Neural cell (in vitro differentiated cells): ENCODE data around the gene PPP2R2B. TPM values are rescaled to one million over a fixed set of nuclear protein-coding genes. Genes with fewer than 3 reads are reported as not detected.

ENCODE experiments used
- H2AFZ ChIP-seq: fragments of 200-600, 300-800 bp; sonication (generic), shearing (Covaris generic); 2 replicates; pipeline ENCODE4 v1.6.0; 2014; ENCODE audit warnings: low read depth, mild to moderate bottlenecking, antibody characterized with exemption, low read length, moderate library complexity
- H3F3A ChIP-seq: fragments of 200-600 bp; shearing (Covaris generic); 2 replicates; pipeline ENCODE4 v1.6.1; 2016; ENCODE audit warnings: mild to moderate bottlenecking, moderate library complexity, mixed read lengths, antibody characterized with exemption, low read length; ENCODE audit not compliant: insufficient read depth, poor library complexity, severe bottlenecking
- H3K27ac ChIP-seq: fragments of 200-600, 300-800 bp; sonication (generic), shearing (Covaris generic); 2 replicates; pipeline ENCODE4 v1.5.1; 2014; ENCODE audit warnings: mild to moderate bottlenecking, low read length, moderate library complexity
- H3K27me3 ChIP-seq: fragments of 300-800, 200-600 bp; sonication (generic), shearing (Covaris generic); 2 replicates; pipeline ENCODE4 v1.6.0; 2014; ENCODE audit warnings: mild to moderate bottlenecking, low read depth, low read length, moderate library complexity; ENCODE audit not compliant: insufficient read depth
- H3K36me3 ChIP-seq: fragments of 300-800, 200-600 bp; sonication (generic), shearing (Covaris generic); 2 replicates; pipeline ENCODE4 v1.5.1; 2014; ENCODE audit warnings: mild to moderate bottlenecking, antibody characterized with exemption, low read length, moderate library complexity; ENCODE audit not compliant: insufficient read depth
- H3K4me2 ChIP-seq: fragments of 300-800, 200-600 bp; sonication (generic), shearing (Covaris generic); 2 replicates; pipeline ENCODE4 v1.6.0; 2014; ENCODE audit warnings: mild to moderate bottlenecking, low read length
- H3K4me3 ChIP-seq: fragments of 300-800, 200-600 bp; sonication (generic), shearing (Covaris generic); 2 replicates; pipeline ENCODE4 v1.5.1; 2014; ENCODE audit warnings: mild to moderate bottlenecking, low read length, moderate library complexity
- H3K79me2 ChIP-seq: fragments of 200-600 bp; shearing (Covaris generic); replicated peaks from 2 replicates; pipeline ENCODE4 v1.6.0; 2014; ENCODE audit warnings: mild to moderate bottlenecking, low read length, moderate library complexity; ENCODE audit not compliant: insufficient read depth
- H3K9ac ChIP-seq: fragments of 300-800, 200-600 bp; sonication (generic), shearing (Covaris generic); 2 replicates; pipeline ENCODE4 v1.6.1; 2016; ENCODE audit warnings: mild to moderate bottlenecking, low read length, mixed read lengths
- H3K9me2 ChIP-seq: fragments of 200-600 bp; shearing (Covaris generic); 2 replicates; pipeline ENCODE4 v1.6.1; 2016; ENCODE audit warnings: mild to moderate bottlenecking, low read length, mixed read lengths; ENCODE audit not compliant: insufficient read depth
- H3K9me3 ChIP-seq: fragments of 200-600, 300-800 bp; sonication (generic), shearing (Covaris generic); 2 replicates; pipeline ENCODE4 v1.6.1; 2016; ENCODE audit warnings: mild to moderate bottlenecking, mixed run types, low read length, moderate library complexity, mixed read lengths
- H4K20me1 ChIP-seq: fragments of 200-600 bp; shearing (Covaris generic); 2 replicates; pipeline ENCODE4 v1.6.1; 2016; ENCODE audit warnings: mild to moderate bottlenecking, mixed run types; ENCODE audit not compliant: insufficient read depth
- EP300 ChIP-seq: fragments of 450-650 bp; conservative IDR thresholded peaks from 2 replicates; pipeline ENCODE4 v1.6.1; 2014; ENCODE audit warnings: antibody characterized with exemption, mild to moderate bottlenecking, moderate library complexity; ENCODE audit not compliant: poor library complexity, severe bottlenecking
- EZH2 ChIP-seq: fragments of 200-600, 300-800 bp; shearing (Covaris generic), sonication (generic); IDR thresholded peaks from 2 replicates; pipeline ENCODE4 v1.6.1; 2014; ENCODE audit warnings: antibody characterized with exemption, low read length, borderline replicate concordance, mild to moderate bottlenecking; ENCODE audit not compliant: insufficient read depth, poor library complexity, severe bottlenecking
- MXI1 ChIP-seq: fragments of 450-650 bp; conservative IDR thresholded peaks from 2 replicates; pipeline ENCODE4 v1.6.1; 2014; ENCODE audit warnings: antibody characterized with exemption, mild to moderate bottlenecking; ENCODE audit not compliant: poor library complexity, severe bottlenecking
- POLR2AphosphoS5 ChIP-seq: IDR thresholded peaks from 2 replicates; pipeline ENCODE4 v1.6.1; 2012
- RAD21 ChIP-seq: fragments of 450-650 bp; conservative IDR thresholded peaks from 2 replicates; pipeline ENCODE4 v1.6.1; 2014; ENCODE audit warnings: antibody characterized with exemption, mild to moderate bottlenecking, moderate library complexity
- SMC3 ChIP-seq: fragments of 450-650 bp; conservative IDR thresholded peaks from 2 replicates; pipeline ENCODE4 v1.6.1; 2014; ENCODE audit warnings: antibody characterized with exemption, mild to moderate bottlenecking, moderate library complexity; ENCODE audit not compliant: poor library complexity
- TAF1 ChIP-seq: IDR thresholded peaks from 2 replicates; pipeline ENCODE4 v1.6.1; 2012; ENCODE audit warnings: low read depth
- polyA plus RNA-seq: library from polyadenylated mRNA; depleted of rRNA; stranded (reverse); fragments of >200 nt; gene quantifications from 2 replicates; pipeline ENCODE4 v1.2.3, GENCODE V29; 2014
- TF ChIP-seq, protein P1 (sequence below): IDR thresholded peaks from 2 replicates; pipeline ENCODE4 v1.6.1; 2012; ENCODE audit warnings: borderline replicate concordance
- TF ChIP-seq, protein P2 (sequence below): fragments of 450-650 bp; IDR thresholded peaks from 2 replicates; pipeline ENCODE4 v1.5.1; 2014; ENCODE audit warnings: antibody characterized with exemption, mild to moderate bottlenecking, moderate library complexity; ENCODE audit not compliant: poor library complexity, severe bottlenecking

The PPP2R2B gene
- polyA plus RNA-seq, 1 donor from 2014 or later = 250 TPM

DNA sequence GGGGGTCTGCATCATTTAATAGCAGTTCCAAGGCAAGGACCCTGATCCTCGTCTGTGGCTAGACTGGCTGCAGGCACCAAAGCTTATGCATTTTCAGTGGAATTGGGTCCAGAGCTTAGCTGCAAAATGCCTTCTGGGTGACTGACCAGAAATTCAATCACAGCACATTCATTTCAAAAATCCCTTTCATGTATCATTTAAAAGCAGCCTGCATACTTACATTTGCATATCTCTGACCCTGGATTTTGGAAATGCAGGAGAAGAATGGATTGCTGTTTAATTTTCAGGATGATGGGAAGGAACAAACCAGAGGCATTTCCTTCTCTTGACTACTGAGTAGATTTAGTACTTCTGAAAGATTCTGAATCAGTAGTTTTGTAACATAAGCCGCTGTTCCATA lies 122.8 kb downstream of the PPP2R2B start:
- Histone ChIP-seq H3K9me3 (no peaks in the 10 kb centered on the region), H3K4me3 (no peak overlapping the region), H3K9me2 (no peaks in the 10 kb centered on the region), H3K9ac (no peak overlapping the region), H3F3A (no peaks in the 10 kb centered on the region), H3K27ac (no peak overlapping the region), H3K27me3 (no peaks in the 10 kb centered on the region), H3K36me3 (no peaks in the 10 kb centered on the region), H2AFZ (no peak overlapping the region), H3K79me2 (peaks cover 3% of the 10 kb centered on the region), H3K4me2 (no peak overlapping the region), H4K20me1 (no peaks in the 10 kb centered on the region)
- TF ChIP-seq, protein P1, sequence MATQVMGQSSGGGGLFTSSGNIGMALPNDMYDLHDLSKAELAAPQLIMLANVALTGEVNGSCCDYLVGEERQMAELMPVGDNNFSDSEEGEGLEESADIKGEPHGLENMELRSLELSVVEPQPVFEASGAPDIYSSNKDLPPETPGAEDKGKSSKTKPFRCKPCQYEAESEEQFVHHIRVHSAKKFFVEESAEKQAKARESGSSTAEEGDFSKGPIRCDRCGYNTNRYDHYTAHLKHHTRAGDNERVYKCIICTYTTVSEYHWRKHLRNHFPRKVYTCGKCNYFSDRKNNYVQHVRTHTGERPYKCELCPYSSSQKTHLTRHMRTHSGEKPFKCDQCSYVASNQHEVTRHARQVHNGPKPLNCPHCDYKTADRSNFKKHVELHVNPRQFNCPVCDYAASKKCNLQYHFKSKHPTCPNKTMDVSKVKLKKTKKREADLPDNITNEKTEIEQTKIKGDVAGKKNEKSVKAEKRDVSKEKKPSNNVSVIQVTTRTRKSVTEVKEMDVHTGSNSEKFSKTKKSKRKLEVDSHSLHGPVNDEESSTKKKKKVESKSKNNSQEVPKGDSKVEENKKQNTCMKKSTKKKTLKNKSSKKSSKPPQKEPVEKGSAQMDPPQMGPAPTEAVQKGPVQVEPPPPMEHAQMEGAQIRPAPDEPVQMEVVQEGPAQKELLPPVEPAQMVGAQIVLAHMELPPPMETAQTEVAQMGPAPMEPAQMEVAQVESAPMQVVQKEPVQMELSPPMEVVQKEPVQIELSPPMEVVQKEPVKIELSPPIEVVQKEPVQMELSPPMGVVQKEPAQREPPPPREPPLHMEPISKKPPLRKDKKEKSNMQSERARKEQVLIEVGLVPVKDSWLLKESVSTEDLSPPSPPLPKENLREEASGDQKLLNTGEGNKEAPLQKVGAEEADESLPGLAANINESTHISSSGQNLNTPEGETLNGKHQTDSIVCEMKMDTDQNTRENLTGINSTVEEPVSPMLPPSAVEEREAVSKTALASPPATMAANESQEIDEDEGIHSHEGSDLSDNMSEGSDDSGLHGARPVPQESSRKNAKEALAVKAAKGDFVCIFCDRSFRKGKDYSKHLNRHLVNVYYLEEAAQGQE = no peak
- TF ChIP-seq MXI1 (no peak), EP300 (no peak), POLR2AphosphoS5 (no peak), RAD21 (no peak), SMC3 (no peak), EZH2 (no peak), TAF1 (no peak)
- TF ChIP-seq, protein P2, sequence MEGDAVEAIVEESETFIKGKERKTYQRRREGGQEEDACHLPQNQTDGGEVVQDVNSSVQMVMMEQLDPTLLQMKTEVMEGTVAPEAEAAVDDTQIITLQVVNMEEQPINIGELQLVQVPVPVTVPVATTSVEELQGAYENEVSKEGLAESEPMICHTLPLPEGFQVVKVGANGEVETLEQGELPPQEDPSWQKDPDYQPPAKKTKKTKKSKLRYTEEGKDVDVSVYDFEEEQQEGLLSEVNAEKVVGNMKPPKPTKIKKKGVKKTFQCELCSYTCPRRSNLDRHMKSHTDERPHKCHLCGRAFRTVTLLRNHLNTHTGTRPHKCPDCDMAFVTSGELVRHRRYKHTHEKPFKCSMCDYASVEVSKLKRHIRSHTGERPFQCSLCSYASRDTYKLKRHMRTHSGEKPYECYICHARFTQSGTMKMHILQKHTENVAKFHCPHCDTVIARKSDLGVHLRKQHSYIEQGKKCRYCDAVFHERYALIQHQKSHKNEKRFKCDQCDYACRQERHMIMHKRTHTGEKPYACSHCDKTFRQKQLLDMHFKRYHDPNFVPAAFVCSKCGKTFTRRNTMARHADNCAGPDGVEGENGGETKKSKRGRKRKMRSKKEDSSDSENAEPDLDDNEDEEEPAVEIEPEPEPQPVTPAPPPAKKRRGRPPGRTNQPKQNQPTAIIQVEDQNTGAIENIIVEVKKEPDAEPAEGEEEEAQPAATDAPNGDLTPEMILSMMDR = no peak

DNA sequence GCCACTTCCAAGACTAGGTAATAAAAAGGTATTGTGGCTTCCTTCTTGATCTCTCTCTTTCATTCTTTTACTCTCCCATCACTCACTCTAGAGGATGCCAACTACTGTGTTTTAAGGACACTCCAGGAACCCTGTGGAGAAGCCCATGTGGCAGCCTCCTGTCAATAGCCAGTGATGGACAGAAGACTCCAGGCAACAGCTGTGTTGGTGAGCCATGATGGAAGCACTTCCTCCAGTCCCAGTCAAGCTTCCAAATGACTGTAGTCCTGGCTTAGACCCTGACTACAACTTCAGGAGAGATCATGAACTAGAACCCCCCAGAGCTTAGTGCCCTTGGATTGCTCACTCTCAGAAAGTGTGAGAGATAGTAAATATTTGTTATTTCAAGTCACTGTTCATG lies 123.9 kb downstream of the PPP2R2B start:
- H3K9me3 ChIP-seq = no peaks in the 10 kb centered on the region

DNA sequence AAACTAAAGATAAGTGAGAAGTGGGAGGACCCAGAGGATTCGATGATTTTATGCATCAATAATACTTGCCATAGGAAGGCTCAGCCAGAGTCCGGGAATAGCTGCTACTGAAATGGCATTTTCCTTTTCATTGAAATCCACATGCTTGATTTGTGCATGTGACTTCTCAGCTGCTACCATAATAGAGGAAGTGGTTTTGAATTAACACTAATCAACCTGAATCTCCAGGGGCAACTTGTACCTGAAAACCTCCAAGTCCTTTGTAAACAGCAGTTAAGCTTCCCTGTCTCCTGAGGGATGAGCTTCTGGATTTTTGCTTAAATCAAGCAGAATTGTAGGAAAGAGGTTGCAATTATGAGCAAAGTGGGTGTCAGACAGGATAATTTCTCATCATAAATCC lies 124.9 kb downstream of the PPP2R2B start:
- Histone ChIP-seq H3F3A (no peaks in the 10 kb centered on the region), H3K4me2 (peak overlapping the region; percentile 76), H3K9me3 (no peaks in the 10 kb centered on the region), H3K9ac (peak overlapping the region; percentile 34), H2AFZ (no peak overlapping the region), H3K27ac (peak overlapping the region; percentile 74), H4K20me1 (no peaks in the 10 kb centered on the region), H3K9me2 (no peaks in the 10 kb centered on the region), H3K36me3 (no peaks in the 10 kb centered on the region), H3K27me3 (no peaks in the 10 kb centered on the region), H3K79me2 (peaks cover 3% of the 10 kb centered on the region), H3K4me3 (peak overlapping the region; percentile 49)
- TF ChIP-seq, protein P2 = no peak
- TF ChIP-seq, protein P1 = peak; percentile 96
- TF ChIP-seq EZH2 (no peak), RAD21 (no peak), MXI1 (no peak), TAF1 (no peak), POLR2AphosphoS5 (peak; percentile 76), SMC3 (no peak), EP300 (peak; percentile 51)

More for the DNA sequence above, 123.9 kb downstream of the PPP2R2B start:
- no peak overlapping the region for H3K4me2 ChIP-seq
- TF ChIP-seq RAD21 = no peak
- H3K9me2 ChIP-seq = no peaks in the 10 kb centered on the region
- H4K20me1 ChIP-seq = no peaks in the 10 kb centered on the region
- H2AFZ ChIP-seq = no peak overlapping the region
- no peak overlapping the region for H3K4me3 ChIP-seq
- no peaks in the 10 kb centered on the region for H3F3A ChIP-seq
- H3K79me2 ChIP-seq = peaks cover 3% of the 10 kb centered on the region
- peak overlapping the region; percentile 74 for H3K27ac ChIP-seq
- no peak overlapping the region for H3K9ac ChIP-seq
- no peaks in the 10 kb centered on the region for H3K27me3 ChIP-seq
- H3K36me3 ChIP-seq = no peaks in the 10 kb centered on the region
